ENCODE data around the gene OLA1.

- no peak for TF ChIP-seq RAD21 (IDR thresholded peaks at IDR 0.05; ENCODE audit: low read depth)
- TF ChIP-seq CREB1 (IDR thresholded peaks at IDR 0.05; ENCODE audit: low read depth), result no peak
- TF ChIP-seq EP300 (IDR thresholded peaks at IDR 0.05; ENCODE audit: borderline replicate concordance), result no peak
- no peak for TF ChIP-seq ZBTB7A (IDR thresholded peaks at IDR 0.05; ENCODE audit: low read depth)
- no peak for TF ChIP-seq NFIC (IDR thresholded peaks at IDR 0.05)
- no peak for TF ChIP-seq TAF1 (IDR thresholded peaks at IDR 0.05; ENCODE audit: low read depth)
- TF ChIP-seq EGR1 (IDR thresholded peaks at IDR 0.05), result no peak
- TF ChIP-seq YY1 (IDR thresholded peaks at IDR 0.05; ENCODE audit: low read depth), result no peak
- no peak for TF ChIP-seq MAX (IDR thresholded peaks at IDR 0.05)
- no peak for TF ChIP-seq REST (IDR thresholded peaks at IDR 0.05; ENCODE audit: low read depth)
- TF ChIP-seq FOXM1 (IDR thresholded peaks at IDR 0.05; ENCODE audit: borderline replicate concordance, low read depth), result no peak
Observed at GRCh38 chr2:174208026-174208425, 40.3 kb downstream of the OLA1 start.
